GM12878 (cell line): Measurements from ENCODE around the gene TUBA4B. TPM values are rescaled to one million over a fixed set of nuclear protein-coding genes. Genes with fewer than 3 reads are reported as not detected.
A peak's percentile ranks its signal among the peaks of the same experiment; 100 is the strongest.

ENCODE experiments used
- BCLAF1 ChIP-seq: fragments of 450-650 bp; IDR thresholded peaks from 2 replicates; pipeline ENCODE4 v1.6.1; 2017; ENCODE audit warnings: antibody characterized with exemption, mild to moderate bottlenecking, moderate library complexity
- BRCA1 ChIP-seq: IDR thresholded peaks from 2 replicates; pipeline ENCODE4 v1.6.1; 2011; ENCODE audit warnings: low read depth, low read length, improper control_type of control experiment
- CREB1 ChIP-seq: IDR thresholded peaks from 2 replicates; pipeline ENCODE4 v1.6.1; 2012; ENCODE audit warnings: low read depth, mild to moderate bottlenecking, inconsistent platforms
- DPF2 ChIP-seq: fragments of 450-650 bp; IDR thresholded peaks from 2 replicates; pipeline ENCODE4 v1.6.1; 2017; ENCODE audit warnings: mild to moderate bottlenecking
- E4F1 ChIP-seq: fragments of 450-650 bp; IDR thresholded peaks from 2 replicates; pipeline ENCODE4 v1.6.1; 2018; ENCODE audit warnings: borderline replicate concordance, mild to moderate bottlenecking; ENCODE audit not compliant: partially characterized antibody
- HDGF ChIP-seq: fragments of 450-650 bp; IDR thresholded peaks from 2 replicates; pipeline ENCODE4 v1.6.1; 2016; ENCODE audit warnings: antibody characterized with exemption
- HSF1 ChIP-seq: fragments of 150-350 bp; IDR thresholded peaks from 2 replicates; pipeline ENCODE4 v1.6.1; 2014; ENCODE audit warnings: mild to moderate bottlenecking, low read depth, low read length
- PKNOX1 ChIP-seq: fragments of 450-650 bp; IDR thresholded peaks from 2 replicates; pipeline ENCODE4 v1.6.1; 2016; ENCODE audit warnings: mild to moderate bottlenecking
- POLR2A ChIP-seq: IDR thresholded peaks from 2 replicates; pipeline ENCODE4 v1.6.1; 2011; ENCODE audit warnings: low read depth, mild to moderate bottlenecking, low read length
- PRDM15 ChIP-seq: fragments of 450-650 bp; formaldehyde crosslinking; IDR thresholded peaks from 2 replicates; pipeline ENCODE4 v1.4.0; 2020; ENCODE audit warnings: mild to moderate bottlenecking, moderate library complexity
- RAD51 ChIP-seq: fragments of 450-650 bp; IDR thresholded peaks from 2 replicates; pipeline ENCODE4 v1.6.1; 2016; ENCODE audit warnings: moderate library complexity, mild to moderate bottlenecking, inconsistent platforms
- RFX5 ChIP-seq: IDR thresholded peaks from 2 replicates; pipeline ENCODE4 v1.6.1; 2011; ENCODE audit warnings: low read depth, low read length, improper control_type of control experiment
- SPI1 ChIP-seq: IDR thresholded peaks from 2 replicates; pipeline ENCODE4 v1.6.1; 2011; ENCODE audit warnings: low read depth, mild to moderate bottlenecking, low read length, moderate library complexity, borderline replicate concordance; ENCODE audit not compliant: insufficient read depth
- SUZ12 ChIP-seq: fragments of 200-600 bp; sonication (generic); IDR thresholded peaks from one replicate; pipeline ENCODE4 v1.6.1; 2018; ENCODE audit warnings: antibody characterized with exemption, mild to moderate bottlenecking; ENCODE audit not compliant: unreplicated experiment
- TAF1 ChIP-seq: IDR thresholded peaks from 2 replicates; pipeline ENCODE4 v1.6.1; 2011; ENCODE audit warnings: mild to moderate bottlenecking, low read depth, low read length, borderline replicate concordance
- polyA plus RNA-seq, 11 experiments: library from polyadenylated mRNA; depleted of rRNA in 4 of 11; unstranded in 6 of 11; stranded (reverse) in 5 of 11; fragments of >200 nt; fragmentation: Nextera tagmentation in 4 of 11; fragmentation: Illumina TruSeq in 1 of 11; extraction: Ambion mirVana in 4 of 11; extraction: Trizol in 1 of 11; gene quantifications; 1 replicate in 1 of 11; 2 replicates in 10 of 11; pipeline versions ENCODE4 v1.2.1 to v1.2.3, GENCODE V29; 2011 to 2016; ENCODE audit warnings: inconsistent platforms in 2 of 11, missing spikeins in 2 of 11, low read depth in 1 of 11
- total RNA-seq, 4 experiments: library from RNA; depleted of rRNA in 3 of 4; stranded (reverse); fragments of >200 nt in 3 of 4; fragmentation: Illumina TruSeq in 1 of 4; extraction: Trizol in 1 of 4; gene quantifications; 2 replicates each; pipeline versions ENCODE4 v1.2.1 to v1.2.3, GENCODE V29; 2013 to 2021

The TUBA4B gene
- total and polyA plus RNA-seq, 10 of the 15 experiments (the other 5 are each of a cell fraction or from before 2014, with no cell fraction given): 0.07 TPM; not detected in 9

GRCh38 chr2:219245148-219245898 is 7.7 kb upstream of the TUBA4B start, which contains the start of the genes GLB1L and STK16 (continued):
- TF ChIP-seq SPI1 (0 out of 2 replicates have a peak, but pooled peaks have one; percentile 9), HSF1 (no peak), RAD51 (no peak), PKNOX1 (peak; percentile 32; the same call in 1 of the 2 replicates), PRDM15 (no peak), BCLAF1 (no peak), RFX5 (no peak), SUZ12 (no peak), POLR2A (peak; percentile 96), E4F1 (no peak), BRCA1 (peak; percentile 28; the same call in 1 of the 2 replicates), CREB1 (peak; percentile 97), HDGF (no peak), TAF1 (peak; percentile 69; the same call in 1 of the 2 replicates), DPF2 (peak; percentile 36; the same call in 1 of the 2 replicates)
